ENCODE results near the gene SFPQ.
"Not testable (repeated sequence)": the region's sequence is repeated elsewhere in the genome, so short reads cannot be mapped to it uniquely, and the experiment has no call there.

Gene SFPQ

DNA sequence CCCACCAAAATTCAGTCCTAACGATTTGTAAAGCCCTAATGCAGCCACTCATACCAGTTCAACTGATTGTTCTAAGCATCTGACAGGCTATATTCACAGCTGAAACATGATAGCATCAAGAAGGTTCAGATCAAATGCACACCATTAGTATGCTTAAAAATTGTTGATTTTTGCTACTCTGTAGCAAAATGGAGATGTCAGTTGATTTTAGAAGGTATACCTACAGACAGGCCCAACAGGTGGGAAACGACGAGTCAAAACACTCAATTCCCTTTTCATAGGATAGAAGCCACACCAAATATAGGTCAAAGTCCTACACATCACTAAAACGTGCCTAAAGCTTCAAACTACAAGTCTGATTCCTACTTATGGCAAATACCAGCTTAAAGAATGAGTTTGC is 6.7 kb downstream of the SFPQ start:
- DNase-seq: no peak

GRCh38 chr1:35185200-35185599 is 7.7 kb downstream of the SFPQ start:
- DNase-seq: no peak

- no peak for DNase-seq
These were observed 8.3 kb downstream of the SFPQ start for GRCh38 chr1:35184495-35185199.

DNA sequence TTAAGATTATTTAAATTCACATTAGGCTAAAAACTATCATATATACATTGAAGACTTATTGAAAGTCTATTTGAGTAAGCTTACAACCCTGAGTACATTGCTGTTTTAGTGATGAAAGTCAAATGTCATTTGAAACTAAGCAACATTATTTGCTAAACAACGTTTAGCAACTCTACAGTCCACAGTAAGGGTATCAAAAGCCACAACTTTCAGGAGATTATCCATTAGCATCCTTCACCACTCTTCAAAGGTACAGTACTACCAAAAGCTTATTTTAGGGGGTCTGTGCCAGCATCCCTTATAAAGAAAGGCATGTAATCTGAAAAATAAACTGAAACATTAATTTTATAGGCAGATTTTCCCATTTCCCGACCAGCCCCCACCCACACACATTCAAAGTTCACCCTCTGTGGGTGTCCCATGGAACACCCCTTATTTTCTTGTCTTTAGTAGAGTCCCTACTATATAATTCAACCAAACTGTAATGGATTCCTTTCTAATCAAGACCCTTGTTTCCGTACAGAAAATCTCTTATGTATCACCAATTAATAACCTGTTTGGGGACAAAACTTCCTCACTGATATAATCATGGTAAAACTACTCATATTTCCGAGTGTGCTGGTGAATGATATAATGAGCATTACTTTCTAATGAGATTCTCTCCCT is 11.0 kb downstream of the SFPQ start:
- no peak for DNase-seq

DNA sequence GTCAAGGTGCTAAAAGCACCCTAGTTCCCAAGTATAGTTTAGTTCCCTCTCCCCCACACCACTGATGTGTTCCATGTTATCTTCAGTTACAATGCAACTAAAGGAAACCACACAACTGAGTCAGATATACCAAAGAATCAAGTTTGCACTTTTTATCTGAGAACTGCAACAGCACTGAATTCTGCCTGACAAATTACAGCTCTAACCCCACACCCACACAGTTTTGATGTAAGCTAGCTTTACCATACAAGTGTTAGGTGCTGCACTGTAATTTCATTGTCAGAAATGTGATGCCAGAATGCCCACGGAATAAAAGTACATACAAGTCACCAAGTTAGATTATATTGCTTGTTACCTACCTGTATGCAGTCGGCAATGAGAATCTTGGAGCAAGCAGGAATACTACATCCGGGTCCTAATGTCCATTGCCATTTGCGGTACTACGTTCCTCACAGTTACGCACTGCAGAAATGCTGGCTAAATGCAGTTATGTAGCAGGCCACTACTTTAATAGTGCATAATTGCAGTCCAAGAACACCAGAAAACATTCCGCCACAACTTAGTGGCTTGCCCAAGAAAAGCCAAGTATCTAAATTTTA is 12.1 kb downstream of the SFPQ start:
- DNase-seq: no peak

GRCh38 chr1:35179908-35180307 is 13.0 kb downstream of the SFPQ start:
- no peak for DNase-seq

DNA sequence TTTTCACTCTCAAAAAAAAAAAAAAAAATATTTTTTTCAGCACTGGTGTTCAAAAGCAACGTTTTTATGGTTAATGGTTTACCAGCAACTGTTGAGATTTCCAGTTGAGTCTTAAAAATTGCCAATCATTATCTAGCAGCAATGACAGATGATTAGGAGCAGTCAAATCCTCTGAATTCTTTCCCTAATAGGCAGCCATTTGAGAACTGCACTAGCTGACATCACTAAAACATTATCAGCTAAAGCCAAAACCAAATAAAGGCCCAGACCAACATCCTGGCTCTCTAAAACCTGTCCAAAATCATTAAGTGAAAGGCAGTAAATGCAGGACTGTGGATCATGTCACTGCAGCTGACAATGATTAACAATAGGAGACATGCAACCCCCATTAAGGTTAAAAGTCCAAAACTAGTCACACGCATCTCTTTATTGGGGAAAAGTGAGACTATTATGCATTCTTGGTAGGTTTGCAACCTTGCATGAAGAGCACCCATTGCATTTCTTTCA is 14.0 kb downstream of the SFPQ start:
- no peak for DNase-seq

DNA sequence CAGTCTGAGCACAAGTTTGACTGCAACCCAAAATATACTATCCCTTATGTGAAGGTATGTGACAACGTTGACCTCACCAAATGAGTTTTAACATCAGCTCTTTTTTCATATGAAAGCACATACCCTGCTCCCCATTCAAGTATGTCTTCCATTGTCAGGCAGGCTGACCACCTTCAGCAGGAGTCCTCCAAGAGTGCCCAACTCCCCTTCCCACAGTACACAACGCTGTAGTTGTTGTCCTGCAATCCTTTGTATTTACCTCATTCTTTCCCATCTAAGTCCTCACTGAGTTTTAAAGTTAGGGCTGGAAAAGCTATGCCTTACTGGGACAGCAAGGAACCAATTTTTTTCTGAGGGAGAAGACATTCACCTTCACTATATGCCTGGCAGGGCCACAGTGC is 14.7 kb downstream of the SFPQ start:
- DNase-seq: no peak

DNA sequence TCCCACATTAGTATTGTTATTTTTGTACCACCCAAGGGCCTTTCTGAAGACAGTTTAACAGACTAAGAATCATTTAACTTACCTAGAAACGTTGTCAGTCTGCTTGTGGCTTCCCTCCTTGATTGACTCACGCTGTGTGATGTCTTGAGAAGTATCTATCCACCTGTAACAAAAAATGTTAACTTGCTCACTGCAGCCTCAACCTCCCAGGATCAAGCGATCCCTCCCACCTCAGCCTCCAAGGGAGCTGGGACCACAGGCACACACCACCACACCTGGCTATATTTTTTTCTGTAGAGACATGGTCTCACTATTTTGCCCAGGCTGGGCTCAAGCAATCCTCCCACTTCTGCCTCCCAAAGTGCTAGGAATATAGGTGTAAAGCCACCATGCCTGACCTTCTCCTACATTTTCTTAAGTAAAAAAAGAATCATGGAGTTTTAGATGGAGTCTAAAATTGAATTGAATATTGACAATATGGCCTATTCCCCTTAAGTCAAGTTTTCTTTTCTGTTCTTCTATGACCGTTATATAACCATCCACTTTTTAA is 15.6 kb downstream of the SFPQ start:
- no peak for DNase-seq

DNA sequence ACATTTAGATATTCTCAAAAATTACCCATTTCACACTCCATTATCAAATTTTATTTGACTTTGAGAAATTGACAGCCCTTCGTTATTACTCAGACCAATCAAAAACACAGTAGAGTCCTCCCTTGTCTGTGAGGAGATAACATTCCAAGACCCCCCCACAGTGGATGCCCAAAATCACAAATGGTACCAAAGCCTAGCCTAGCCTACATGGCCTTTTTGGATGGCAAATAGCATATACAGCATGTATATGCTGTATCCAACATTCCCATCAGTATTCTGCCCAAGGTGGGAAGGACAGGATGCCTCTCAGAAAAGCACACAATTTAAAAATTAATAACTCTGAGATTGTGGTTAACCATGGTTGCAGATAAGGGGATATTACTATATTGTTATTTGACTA is 17.3 kb downstream of the SFPQ start:
- no peak for DNase-seq

DNA sequence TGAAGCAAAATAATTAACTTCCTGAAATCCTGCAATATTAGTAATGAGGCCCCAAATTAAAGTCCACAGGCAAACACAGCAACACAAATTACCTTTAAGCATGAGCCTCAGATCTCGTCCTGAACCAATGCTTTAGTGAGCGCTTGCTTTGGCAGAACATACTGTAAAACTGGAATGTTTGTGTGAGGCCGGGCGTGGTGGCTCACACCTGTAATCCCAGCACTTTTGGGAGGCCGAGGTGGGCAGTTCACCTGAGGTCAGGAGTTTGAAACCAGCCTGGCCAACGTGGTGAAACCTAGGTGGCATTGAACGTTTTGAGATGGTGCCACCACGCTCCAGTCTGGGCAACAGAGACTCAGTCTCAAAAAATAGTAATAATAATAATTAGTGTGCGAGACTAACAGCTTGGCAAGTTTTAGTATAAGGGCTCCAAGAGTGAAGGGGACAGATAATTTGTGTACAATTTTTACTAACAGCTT is 17.8 kb downstream of the SFPQ start:
- no peak for DNase-seq

- DNase-seq: no peak
These were observed 18.9 kb downstream of the SFPQ start for GRCh38 chr1:35173909-35174540.

GRCh38 chr1:35173491-35173890 is 19.5 kb downstream of the SFPQ start:
- no peak for DNase-seq

- DNase-seq: no peak
These were observed 20.9 kb downstream of the SFPQ start for GRCh38 chr1:35172022-35172421.

- no peak for DNase-seq
These were observed 21.4 kb downstream of the SFPQ start for GRCh38 chr1:35171579-35171978.

- DNase-seq: no peak
These were observed 28.1 kb downstream of the SFPQ start for GRCh38 chr1:35164893-35165292.

DNA sequence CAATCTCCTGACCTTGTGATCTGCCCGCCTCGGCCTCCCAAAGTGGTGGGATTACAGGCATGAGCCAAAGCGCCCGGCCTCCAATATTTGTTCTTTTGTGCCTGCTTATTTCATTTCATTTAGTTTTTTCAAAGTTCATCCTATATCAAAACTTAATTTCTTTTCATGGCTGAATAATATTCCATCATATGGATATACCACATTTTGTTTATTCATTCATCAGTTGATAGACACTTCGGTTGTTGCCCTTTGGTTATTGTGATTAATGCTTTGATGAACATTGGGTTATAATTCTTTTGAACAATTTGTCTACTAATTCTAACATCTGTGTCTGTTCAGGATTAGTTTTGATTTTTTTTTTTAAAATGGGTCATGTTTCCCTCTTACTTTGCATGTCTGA is 41.7 kb downstream of the SFPQ start:
- DNase-seq: no peak

- not testable (repeated sequence) for DNase-seq
These were observed 46.9 kb downstream of the SFPQ start for GRCh38 chr1:35145892-35146549.

- DNase-seq: no peak
These were observed 49.0 kb downstream of the SFPQ start for GRCh38 chr1:35143737-35144508.

DNA sequence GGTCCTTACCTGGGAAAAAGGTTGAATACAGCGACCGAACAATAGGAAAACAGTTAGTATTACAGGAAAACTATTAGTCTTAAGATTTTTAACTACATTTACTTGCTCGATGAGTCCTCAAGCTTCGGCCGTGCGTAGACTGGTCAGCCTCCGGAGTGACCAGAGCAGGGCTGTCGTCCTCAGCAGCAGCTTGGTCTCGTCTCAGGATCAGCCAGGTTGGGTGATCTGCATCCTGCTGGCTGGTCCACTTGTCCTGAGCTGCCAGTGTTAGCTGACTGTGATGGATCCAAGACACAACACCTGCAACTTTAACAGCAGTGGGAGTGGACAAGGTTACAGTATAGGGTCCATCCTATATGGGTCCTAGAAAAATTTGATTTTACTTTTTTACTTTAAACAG is 50.2 kb downstream of the SFPQ start:
- not testable (repeated sequence) for DNase-seq

GRCh38 chr1:35142294-35142693 is 50.7 kb downstream of the SFPQ start:
- not testable (repeated sequence) for DNase-seq

GRCh38 chr1:35137590-35137989 is 55.4 kb downstream of the SFPQ start:
- DNase-seq: not testable (repeated sequence)
